Mesendoderm (in vitro differentiated cells): ENCODE data around the gene HRH1.

Experiments used
- DNase-seq: peaks from one replicate; pipeline ENCODE4 v3.0.0; 2013
- H2AK5ac ChIP-seq: 2 replicates; pipeline ENCODE4 v1.6.1; 2013; ENCODE audit warnings: low read length, inconsistent platforms
- H2BK120ac ChIP-seq: 2 replicates; pipeline ENCODE4 v1.6.1; 2013; ENCODE audit warnings: low read depth, mild to moderate bottlenecking, low read length, moderate library complexity, mixed read lengths
- H2BK15ac ChIP-seq: replicated peaks from 2 replicates; pipeline ENCODE4 v1.6.1; 2013; ENCODE audit warnings: low read depth, mild to moderate bottlenecking, moderate library complexity
- H2BK5ac ChIP-seq: 2 replicates; pipeline ENCODE4 v1.6.1; 2013; ENCODE audit warnings: low read length, inconsistent platforms
- H3K18ac ChIP-seq: 2 replicates; pipeline ENCODE4 v1.6.1; 2013; ENCODE audit warnings: mild to moderate bottlenecking, low read length, mixed read lengths
- H3K23ac ChIP-seq: one replicate; pipeline ENCODE4 v1.6.1; 2013; ENCODE audit warnings: low read length
- H3K27ac ChIP-seq: 2 replicates; pipeline ENCODE4 v1.5.1; 2013; ENCODE audit warnings: low read depth, mild to moderate bottlenecking, inconsistent platforms, low read length, moderate library complexity
- H3K27me3 ChIP-seq: 2 replicates; pipeline ENCODE4 v1.6.1; 2013; ENCODE audit warnings: low read length, control low read depth, mild to moderate bottlenecking, inconsistent platforms; ENCODE audit not compliant: insufficient read depth, poor library complexity
- H3K36me3 ChIP-seq: 2 replicates; pipeline ENCODE4 v1.6.1; 2013; ENCODE audit warnings: low read length, inconsistent platforms; ENCODE audit not compliant: control insufficient read depth, insufficient read depth
- H3K4ac ChIP-seq: one replicate; pipeline ENCODE4 v1.6.1; 2013; ENCODE audit warnings: low read depth, mild to moderate bottlenecking, low read length, moderate library complexity
- H3K4me1 ChIP-seq: 2 replicates; pipeline ENCODE4 v1.6.1; 2013; ENCODE audit warnings: low read depth, low read length, inconsistent platforms; ENCODE audit not compliant: control insufficient read depth
- H3K4me2 ChIP-seq: 2 replicates; pipeline ENCODE4 v1.6.1; 2013; ENCODE audit warnings: low read length
- H3K4me3 ChIP-seq: 2 replicates; pipeline ENCODE4 v1.5.1; 2013; ENCODE audit warnings: mild to moderate bottlenecking, low read length
- H3K56ac ChIP-seq: one replicate; pipeline ENCODE4 v1.6.1; 2013; ENCODE audit warnings: low read length
- H3K79me1 ChIP-seq: 2 replicates; pipeline ENCODE4 v1.6.1; 2013; ENCODE audit warnings: low read length, inconsistent platforms
- H3K79me2 ChIP-seq: 2 replicates; pipeline ENCODE4 v1.6.1; 2013; ENCODE audit warnings: mild to moderate bottlenecking, low read length; ENCODE audit not compliant: control insufficient read depth, insufficient read depth
- H3K9ac ChIP-seq: 2 replicates; pipeline ENCODE4 v1.6.1; 2013; ENCODE audit warnings: low read length, inconsistent platforms
- H4K5ac ChIP-seq: one replicate; pipeline ENCODE4 v1.6.1; 2013; ENCODE audit warnings: low read length
- H4K8ac ChIP-seq: one replicate; pipeline ENCODE4 v1.6.1; 2013; ENCODE audit warnings: low read depth, mild to moderate bottlenecking, control low read depth, low read length, moderate library complexity
- WGBS: extraction: QIAGEN DNeasy Blood & Tissue Kit; methylation state at CpG from one replicate; pipeline ENCODE4 v1.1.7; 2013; ENCODE audit warnings: low lambda C conversion rate, missing lambda C conversion rate; ENCODE audit not compliant: insufficient coverage; ENCODE audit errors: extremely low coverage; 5-methylcytosine and 5-hydroxymethylcytosine counted together

HRH1 gene

GRCh38 chr3:11236588-11237461, 82.5 kb downstream of the HRH1 start:
- Histone ChIP-seq H3K23ac (no peak overlapping the region), H3K4me2 (no peak overlapping the region), H3K4ac (no peak overlapping the region), H3K4me1 (no peaks in the 10 kb centered on the region), H3K27ac (no peak overlapping the region), H2AK5ac (no peak overlapping the region), H3K27me3 (no peaks in the 10 kb centered on the region), H3K36me3 (no peaks in the 10 kb centered on the region), H3K4me3 (no peak overlapping the region), H3K18ac (no peak overlapping the region), H2BK15ac (no peak overlapping the region), H3K56ac (no peak overlapping the region), H3K9ac (no peak overlapping the region), H3K79me2 (no peaks in the 10 kb centered on the region), H2BK120ac (no peak overlapping the region), H4K5ac (no peak overlapping the region), H4K8ac (no peak overlapping the region), H2BK5ac (no peak overlapping the region), H3K79me1 (no peaks in the 10 kb centered on the region)
- peak; percentile 71 for DNase-seq
- no CpG with 5 or more reads among the region's 8 CpGs for WGBS

- Histone ChIP-seq H3K9ac (no peak overlapping the region), H2AK5ac (no peak overlapping the region), H3K18ac (no peak overlapping the region), H2BK5ac (no peak overlapping the region), H4K5ac (no peak overlapping the region), H3K36me3 (no peaks in the 10 kb centered on the region), H3K23ac (no peak overlapping the region), H2BK120ac (no peak overlapping the region), H3K79me1 (no peaks in the 10 kb centered on the region), H3K27me3 (no peaks in the 10 kb centered on the region), H2BK15ac (no peak overlapping the region), H3K79me2 (no peaks in the 10 kb centered on the region), H4K8ac (no peak overlapping the region), H3K4me2 (no peak overlapping the region), H3K4me3 (no peak overlapping the region), H3K56ac (no peak overlapping the region), H3K27ac (no peak overlapping the region), H3K4ac (no peak overlapping the region), H3K4me1 (no peaks in the 10 kb centered on the region)
- DNase-seq = no peak
- WGBS = no CpG with 5 or more reads among the region's 3 CpGs
Measured at GRCh38 chr3:11238060-11238459, 83.8 kb downstream of the HRH1 start.

GRCh38 chr3:11238880-11239279, 84.6 kb downstream of the HRH1 start:
- H3K27ac ChIP-seq = no peak overlapping the region

GRCh38 chr3:11239796-11240195, 85.5 kb downstream of the HRH1 start:
- Histone ChIP-seq H3K9ac (no peak overlapping the region), H3K4me2 (no peak overlapping the region), H2BK15ac (no peak overlapping the region), H2BK120ac (no peak overlapping the region), H4K5ac (no peak overlapping the region), H3K4me1 (no peaks in the 10 kb centered on the region), H3K23ac (no peak overlapping the region), H3K27ac (no peak overlapping the region), H3K4me3 (no peak overlapping the region), H3K56ac (no peak overlapping the region), H3K36me3 (no peaks in the 10 kb centered on the region), H4K8ac (no peak overlapping the region), H3K4ac (no peak overlapping the region), H2AK5ac (no peak overlapping the region), H3K79me2 (no peaks in the 10 kb centered on the region), H2BK5ac (no peak overlapping the region), H3K79me1 (no peaks in the 10 kb centered on the region), H3K27me3 (no peaks in the 10 kb centered on the region), H3K18ac (no peak overlapping the region)
- no peak for DNase-seq
- no CpG with 5 or more reads among the region's 1 CpG for WGBS

More at GRCh38 chr3:11238880-11239279, 84.6 kb downstream of the HRH1 start:
- H3K27me3 ChIP-seq = no peaks in the 10 kb centered on the region
- no peaks in the 10 kb centered on the region for H3K79me1 ChIP-seq
- H2AK5ac ChIP-seq = no peak overlapping the region
- no peaks in the 10 kb centered on the region for H3K4me1 ChIP-seq
- no peak overlapping the region for H3K18ac ChIP-seq
- H3K56ac ChIP-seq = no peak overlapping the region
- H3K4me3 ChIP-seq = no peak overlapping the region
- H3K9ac ChIP-seq = no peak overlapping the region
- no peaks in the 10 kb centered on the region for H3K36me3 ChIP-seq
- no CpG with 5 or more reads among the region's 1 CpG for WGBS
- no peak for DNase-seq
- H4K5ac ChIP-seq = no peak overlapping the region
- no peak overlapping the region for H3K23ac ChIP-seq
- no peak overlapping the region for H4K8ac ChIP-seq
- no peak overlapping the region for H2BK5ac ChIP-seq
- no peaks in the 10 kb centered on the region for H3K79me2 ChIP-seq
- no peak overlapping the region for H2BK120ac ChIP-seq
- no peak overlapping the region for H3K4ac ChIP-seq
- H3K4me2 ChIP-seq = no peak overlapping the region
- no peak overlapping the region for H2BK15ac ChIP-seq

GRCh38 chr3:11240496-11240895, 86.2 kb downstream of the HRH1 start:
- Histone ChIP-seq H3K27ac (no peak overlapping the region), H3K9ac (no peak overlapping the region), H2AK5ac (no peak overlapping the region), H3K79me1 (no peaks in the 10 kb centered on the region), H2BK15ac (no peak overlapping the region), H2BK5ac (no peak overlapping the region), H2BK120ac (no peak overlapping the region), H4K8ac (no peak overlapping the region), H3K4me2 (no peak overlapping the region), H3K4me3 (no peak overlapping the region), H3K4ac (no peak overlapping the region), H4K5ac (no peak overlapping the region), H3K36me3 (no peaks in the 10 kb centered on the region), H3K4me1 (no peaks in the 10 kb centered on the region), H3K79me2 (no peaks in the 10 kb centered on the region), H3K56ac (no peak overlapping the region), H3K27me3 (no peaks in the 10 kb centered on the region), H3K23ac (no peak overlapping the region), H3K18ac (no peak overlapping the region)
- DNase-seq = no peak
- no CpG with 5 or more reads among the region's 1 CpG for WGBS
